Left lobe of liver (tissue), 2 donors: Measurements from ENCODE around the gene CYP46A1. TPM values are rescaled to one million over a fixed set of nuclear protein-coding genes. Genes with fewer than 3 reads are reported as not detected.
A peak's percentile ranks its signal among the peaks of the same experiment; 100 is the strongest.
"Not testable (repeated sequence)": the region's sequence is repeated elsewhere in the genome, so short reads cannot be mapped to it uniquely, and the experiment has no call there.

Experiments
- ATAC-seq: fragments of 200-7000 bp; cut with Tn5 transposase; one replicate; pipeline ENCODE4 v1.9.1; 2020; ENCODE audit warnings: mild to moderate bottlenecking, moderate library complexity
- DNase-seq: peaks from one replicate; pipeline ENCODE4 v3.0.0-alpha.2; 2020; ENCODE audit warnings: low spot score
- total RNA-seq: library from RNA; stranded (reverse); gene quantifications from one replicate; pipeline ENCODE4 v1.2.1, GENCODE V29; 2021
- donor health status: DM: no; HTN: no; CAD: no; lungs with moderate emphysema.
- donor health status: DM: no; HTN: yes; CAD: no.

Gene CYP46A1
- total RNA-seq, 1 donor from 2014 or later = 1.5 TPM

GRCh38 chr14:99656171-99656570 is 27.9 kb upstream of the CYP46A1 start:
- ATAC-seq (no peak), DNase-seq (no peak)

GRCh38 chr14:99657645-99658155 is 26.4 kb upstream of the CYP46A1 start:
- ATAC-seq = no peak
- DNase-seq = no peak

GRCh38 chr14:99658218-99658845 is 25.8 kb upstream of the CYP46A1 start:
- ATAC-seq (no peak), DNase-seq (no peak)

GRCh38 chr14:99659333-99659741 is 24.8 kb upstream of the CYP46A1 start:
- peak; percentile 19 for ATAC-seq
- no peak for DNase-seq

GRCh38 chr14:99660006-99660566 is 24.0 kb upstream of the CYP46A1 start:
- ATAC-seq (no peak), DNase-seq (no peak)

GRCh38 chr14:99660794-99661193 is 23.3 kb upstream of the CYP46A1 start:
- ATAC-seq (no peak), DNase-seq (no peak)

GRCh38 chr14:99661206-99661605 is 22.9 kb upstream of the CYP46A1 start:
- ATAC-seq, DNase-seq: not testable (repeated sequence)

GRCh38 chr14:99662846-99663245 is 21.3 kb upstream of the CYP46A1 start:
- ATAC-seq = no peak
- DNase-seq = no peak

- DNase-seq = no peak
- no peak for ATAC-seq
Measured at GRCh38 chr14:99663386-99664057, 20.6 kb upstream of the CYP46A1 start.

GRCh38 chr14:99664058-99664936 is 19.8 kb upstream of the CYP46A1 start:
- ATAC-seq (peak; percentile 40), DNase-seq (no peak)

- DNase-seq = no peak
- no peak for ATAC-seq
Measured at GRCh38 chr14:99664937-99665273, 19.2 kb upstream of the CYP46A1 start.

- no peak for ATAC-seq
- DNase-seq = no peak
Measured at GRCh38 chr14:99666533-99666932, 17.6 kb upstream of the CYP46A1 start.

- ATAC-seq = no peak
- DNase-seq = no peak
Measured at GRCh38 chr14:99667045-99667444, 17.1 kb upstream of the CYP46A1 start.

- no peak for DNase-seq
- ATAC-seq = no peak
Measured at GRCh38 chr14:99667821-99668220, 16.3 kb upstream of the CYP46A1 start.

- DNase-seq (no peak), ATAC-seq (no peak)
Measured at GRCh38 chr14:99668307-99669295, 15.5 kb upstream of the CYP46A1 start.

GRCh38 chr14:99670361-99671234 is 13.5 kb upstream of the CYP46A1 start:
- no peak for DNase-seq
- no peak for ATAC-seq

GRCh38 chr14:99671235-99672224 is 12.6 kb upstream of the CYP46A1 start:
- peak; percentile 67 for DNase-seq
- peak; percentile 94 for ATAC-seq
